HL-60/S4 (cell line): ENCODE results near the gene TASOR2.

Experiments
- in situ Hi-C: fragments of 300-500 bp; cut with MboI; formaldehyde crosslinking; loops from 2 replicates; pipeline ENCODE4 v1.14.3; 2022; ENCODE audit warnings: low sequenced_read_pairs

The TASOR2 gene

DNA sequence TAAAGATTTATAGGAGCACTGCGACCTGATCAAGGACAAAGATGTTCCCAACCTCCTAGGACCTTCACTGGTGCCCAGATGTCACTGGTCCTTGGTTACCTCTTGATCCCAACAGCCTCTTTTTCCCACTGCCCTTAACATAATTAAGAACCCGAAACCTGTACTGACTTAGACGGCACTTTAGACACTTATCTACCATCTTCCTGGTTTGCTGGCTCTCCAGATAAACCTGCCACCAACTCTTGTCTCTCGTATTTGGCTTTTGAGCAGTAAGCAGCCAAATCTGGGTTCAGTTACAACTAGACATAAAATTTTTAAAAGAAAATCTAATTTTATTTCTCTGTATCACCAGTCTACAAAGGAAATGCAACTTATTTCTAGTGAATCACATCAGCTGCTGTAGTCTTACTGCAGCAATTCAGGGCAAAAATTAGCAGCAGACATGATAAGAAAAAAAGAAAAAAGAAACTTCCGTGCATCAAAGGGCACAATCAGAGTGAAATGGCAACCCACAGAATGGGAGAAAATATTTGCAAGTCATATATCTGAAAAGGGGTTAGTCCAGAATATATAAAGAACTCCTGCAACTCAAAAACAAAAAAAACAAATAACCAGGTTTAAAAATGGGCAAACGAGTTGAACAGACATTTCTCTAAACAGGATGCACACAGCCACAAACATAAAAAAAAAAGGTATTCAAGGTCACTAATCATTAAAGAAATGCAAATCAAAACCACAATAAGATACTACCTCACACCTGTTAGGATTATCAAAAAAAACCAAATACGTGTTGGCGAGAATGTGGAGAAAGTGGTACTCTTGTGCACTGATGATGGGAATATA is 27.7 kb upstream of the TASOR2 start:
- in situ Hi-C loops, result no loop called here

GRCh38 chr10:5658871-5659618 is 25.6 kb upstream of the TASOR2 start:
- in situ Hi-C loops, result no loop called here

- in situ Hi-C loops, result no loop called here
Observed at GRCh38 chr10:5659702-5660528, 24.7 kb upstream of the TASOR2 start.

GRCh38 chr10:5661043-5661442 is 23.6 kb upstream of the TASOR2 start:
- in situ Hi-C loops, result no loop called here

- in situ Hi-C loops, result no loop called here
Observed at GRCh38 chr10:5662708-5663579, 21.7 kb upstream of the TASOR2 start.

- in situ Hi-C loops, result no loop called here
Observed at GRCh38 chr10:5663692-5664427, 20.8 kb upstream of the TASOR2 start.

DNA sequence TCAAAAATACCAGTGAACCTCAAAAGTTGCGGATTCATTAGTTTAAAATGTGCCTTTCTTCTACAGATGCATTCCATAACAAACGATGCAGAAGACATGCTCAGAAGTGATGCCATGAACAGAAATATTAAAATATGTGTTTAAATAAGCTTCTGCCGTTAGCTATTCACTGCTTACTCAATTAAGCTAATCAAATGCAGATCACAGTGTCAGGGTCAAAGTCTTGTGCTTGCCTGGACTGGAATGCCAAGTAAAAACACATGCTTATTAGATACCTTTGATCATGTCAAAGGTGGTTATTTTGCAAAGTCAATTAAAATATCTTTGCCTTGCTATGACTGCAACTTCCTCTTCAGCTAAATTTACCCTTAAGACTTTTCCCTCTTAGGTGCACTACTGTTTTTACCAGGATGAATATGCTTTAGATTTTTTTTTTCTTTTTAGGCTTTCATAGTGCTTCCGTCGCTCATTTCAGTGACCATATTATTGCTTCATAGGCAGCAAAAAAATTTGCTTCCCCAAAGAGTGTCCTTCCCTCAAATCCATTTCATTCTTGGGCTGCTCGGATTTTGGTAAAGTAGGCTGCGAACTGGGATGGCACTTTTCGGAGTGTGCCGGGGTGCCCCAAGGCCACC is 19.1 kb upstream of the TASOR2 start:
- in situ Hi-C loops, result no loop called here

- in situ Hi-C loops, result no loop called here
Observed at GRCh38 chr10:5666008-5666840, 18.4 kb upstream of the TASOR2 start, which contains the start of gene ASB13. TSS of gene ASB13 (minus strand) at chr10:5666595. CDS start at chr10:5666551, 44 bp downstream.

DNA sequence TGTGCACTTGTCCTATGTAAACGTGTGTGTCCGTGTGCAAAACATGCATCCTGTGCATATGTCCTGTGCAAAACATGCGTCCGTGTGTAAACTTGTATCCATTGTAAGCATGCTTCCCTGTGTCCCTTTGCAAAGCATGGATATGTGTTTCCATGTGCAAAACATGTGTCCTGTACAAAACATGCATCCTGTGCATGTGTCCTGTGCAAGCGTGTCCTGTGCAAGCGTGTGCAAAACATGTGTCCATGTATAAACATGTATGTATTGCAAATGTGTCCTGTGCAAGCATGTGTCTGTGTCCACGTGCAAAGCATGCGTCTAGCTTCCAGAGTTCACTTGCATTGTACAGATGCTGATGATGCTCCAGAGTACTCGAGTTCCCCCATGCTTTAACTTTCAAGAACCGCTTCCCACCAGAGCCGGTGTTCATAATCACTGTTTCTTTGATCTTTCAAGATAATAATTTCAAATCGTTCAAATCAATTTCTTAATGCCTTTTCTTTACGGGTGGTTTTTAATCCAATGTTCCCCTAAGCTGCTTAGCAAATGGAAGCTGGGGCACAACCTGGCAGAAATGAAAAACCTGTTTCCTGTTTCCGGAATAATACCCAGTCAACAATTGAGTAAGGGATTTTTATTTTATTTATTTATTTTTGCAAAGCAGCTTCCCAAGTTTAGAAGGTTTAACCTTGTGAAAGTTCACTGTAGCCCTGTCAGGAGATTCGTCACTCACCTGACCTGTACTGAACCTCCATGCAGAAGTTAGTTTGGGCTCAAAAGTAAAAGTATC is 17.6 kb upstream of the TASOR2 start:
- in situ Hi-C loops, result no loop called here

DNA sequence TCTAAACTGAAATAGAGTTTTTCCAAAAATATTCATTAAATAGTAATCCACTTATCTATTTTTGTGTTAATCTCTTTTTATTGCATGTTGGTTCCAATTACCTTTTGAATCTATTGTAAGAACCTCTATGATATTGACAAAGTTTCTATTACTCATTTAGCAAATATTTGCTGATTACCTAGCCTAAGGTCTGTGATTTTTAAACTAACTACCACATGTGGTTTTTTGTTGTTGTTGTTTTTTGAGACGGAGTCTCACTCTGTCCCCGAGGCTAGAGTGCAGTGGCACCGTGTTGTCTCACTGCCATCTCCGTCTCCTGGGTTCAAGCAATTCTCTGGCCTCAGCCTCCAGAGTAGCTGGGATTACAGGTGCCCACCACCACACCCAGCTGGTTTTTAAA is 16.2 kb upstream of the TASOR2 start:
- in situ Hi-C loops, result no loop called here

GRCh38 chr10:5669604-5670003 is 15.0 kb upstream of the TASOR2 start:
- in situ Hi-C loops, result no loop called here

DNA sequence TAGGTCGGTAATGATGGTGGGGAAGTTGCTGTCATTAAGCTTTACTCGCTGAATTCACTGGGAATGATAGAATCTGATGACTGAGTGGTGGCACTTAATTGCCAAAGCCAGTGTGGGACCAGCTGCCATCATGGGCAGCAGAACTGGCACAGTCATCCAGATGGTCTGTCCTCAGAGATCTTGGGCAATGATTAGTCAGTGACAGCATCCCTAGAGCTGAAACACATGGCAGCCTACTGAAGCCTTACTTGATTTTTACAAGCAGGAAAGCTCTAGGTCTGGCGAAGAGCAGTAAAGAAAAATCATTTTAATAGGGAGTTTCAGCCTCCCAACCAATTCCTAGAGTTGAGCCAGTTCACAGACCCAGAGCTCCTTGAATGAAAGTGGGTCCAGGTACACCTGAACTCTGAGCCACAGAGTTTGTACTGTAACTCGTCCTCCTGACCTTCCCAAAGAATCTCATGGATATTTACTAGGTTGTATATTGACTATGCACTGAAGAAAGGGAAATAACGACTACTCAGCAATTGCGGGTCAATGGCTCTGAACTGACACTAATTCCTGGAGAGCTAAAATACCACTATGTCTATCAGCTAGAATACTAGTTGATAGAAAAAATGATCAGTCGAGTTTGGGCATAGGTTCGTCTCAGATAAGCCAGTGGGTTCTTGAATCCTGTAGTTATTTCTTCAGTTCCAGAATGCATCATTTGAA is 13.8 kb upstream of the TASOR2 start:
- in situ Hi-C loops, result no loop called here

DNA sequence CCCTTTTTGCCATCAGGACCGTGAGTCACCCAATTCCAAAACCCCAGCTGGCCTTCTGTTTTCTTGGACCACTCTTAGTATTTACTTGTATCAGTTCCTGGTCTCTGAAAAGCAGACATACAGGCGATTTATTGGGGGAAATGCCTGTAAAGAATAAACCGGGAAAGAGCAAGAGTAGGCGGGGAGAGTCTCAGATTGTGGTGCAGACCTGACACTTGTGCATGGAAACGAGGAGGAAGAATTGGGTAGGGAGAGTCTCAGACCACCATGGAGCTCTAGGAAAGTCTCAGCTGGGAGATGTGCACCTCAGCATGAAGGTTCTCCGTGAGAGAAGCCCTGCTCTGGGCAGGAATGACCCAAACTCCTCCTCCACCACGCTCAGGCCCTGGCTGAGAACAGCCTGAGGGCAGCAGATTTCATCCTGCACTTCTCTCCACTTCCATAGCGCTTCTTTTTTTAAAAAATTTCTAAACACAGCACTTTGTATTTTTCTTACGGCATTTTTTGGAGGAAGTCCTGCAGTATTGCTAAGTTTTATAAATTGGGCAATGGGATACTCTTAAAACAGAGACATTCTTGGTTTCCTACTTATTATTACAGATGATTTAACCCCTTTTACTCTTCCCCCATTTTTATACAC is 6.1 kb upstream of the TASOR2 start:
- in situ Hi-C loops, result no loop called here

GRCh38 chr10:5679037-5679435 is 5.6 kb upstream of the TASOR2 start:
- in situ Hi-C loops, result no loop called here

- in situ Hi-C loops, result loop anchor here (10.0 kb wide), 1 partner anchor 205 kb away; the partner anchor contains the start of gene ANKRD16
Observed at GRCh38 chr10:5679606-5680005, 5.0 kb upstream of the TASOR2 start.

GRCh38 chr10:5681930-5682329 is 2.7 kb upstream of the TASOR2 start:
- in situ Hi-C loops, result loop anchor here (10.0 kb wide), 1 partner anchor 203 kb away; the partner anchor contains the start of gene ANKRD16
